ENCODE results near the gene QDPR. TPM values are rescaled to one million over a fixed set of nuclear protein-coding genes. Genes with fewer than 3 reads are reported as not detected.

Gene QDPR
- polyA plus RNA-seq, 1 donor = 103 TPM

- DNase-seq (ENCODE audit: low read depth) = no peak
These were observed 16.8 kb upstream of the QDPR start for GRCh38 chr4:17528551-17529165.

GRCh38 chr4:17526695-17527477 lies 15.0 kb upstream of the QDPR start:
- DNase-seq (ENCODE audit: low read depth) = no peak

GRCh38 chr4:17523662-17524061 lies 11.8 kb upstream of the QDPR start:
- DNase-seq (ENCODE audit: low read depth) = no peak

GRCh38 chr4:17521595-17521994 lies 9.7 kb upstream of the QDPR start:
- DNase-seq (ENCODE audit: low read depth) = no peak

GRCh38 chr4:17517664-17518063 lies 5.8 kb upstream of the QDPR start:
- no peak for DNase-seq (ENCODE audit: low read depth)

- no peak for DNase-seq (ENCODE audit: low read depth)
These were observed 5.1 kb upstream of the QDPR start for GRCh38 chr4:17516980-17517379.

GRCh38 chr4:17515445-17516407 lies 3.8 kb upstream of the QDPR start:
- no peak for DNase-seq (ENCODE audit: low read depth)

GRCh38 chr4:17514865-17515264 lies 3.0 kb upstream of the QDPR start, which contains the start of gene CLRN2:
Gene CLRN2 (plus strand): TSS chr4:17515165. CDS start chr4:17515267, 102 bp downstream.
- no peak for DNase-seq (ENCODE audit: low read depth)

- no peak for DNase-seq (ENCODE audit: low read depth)
These were observed 1.2 kb upstream of the QDPR start for GRCh38 chr4:17512973-17513665.

- DNase-seq (ENCODE audit: low read depth) = no peak
These were observed 361 bp downstream of the QDPR start for GRCh38 chr4:17511509-17511949.

- DNase-seq (ENCODE audit: low read depth) = no peak
These were observed 839 bp downstream of the QDPR start for GRCh38 chr4:17511051-17511450.

- DNase-seq (ENCODE audit: low read depth) = no peak
These were observed 1.3 kb downstream of the QDPR start for GRCh38 chr4:17510582-17510981.

GRCh38 chr4:17504081-17504480 lies 7.8 kb downstream of the QDPR start:
- DNase-seq (ENCODE audit: low read depth) = no peak

GRCh38 chr4:17502756-17503155 lies 9.1 kb downstream of the QDPR start:
- no peak for DNase-seq (ENCODE audit: low read depth)

- DNase-seq (ENCODE audit: low read depth) = no peak
These were observed 11.3 kb downstream of the QDPR start for GRCh38 chr4:17500574-17500973.

GRCh38 chr4:17497890-17498523 lies 13.9 kb downstream of the QDPR start:
- no peak for DNase-seq (ENCODE audit: low read depth)

GRCh38 chr4:17494258-17495190 lies 17.4 kb downstream of the QDPR start:
- no peak for DNase-seq (ENCODE audit: low read depth)

GRCh38 chr4:17493619-17494018 lies 18.3 kb downstream of the QDPR start:
- DNase-seq (ENCODE audit: low read depth) = no peak

- DNase-seq (ENCODE audit: low read depth) = no peak
These were observed 19.0 kb downstream of the QDPR start for GRCh38 chr4:17492876-17493275.

All from forelimb muscle (tissue), 1 donor.